SK-MEL-5 (cell line): ENCODE measurements around the gene ITLN1. TPM values are rescaled to one million over a fixed set of nuclear protein-coding genes. Genes with fewer than 3 reads are reported as not detected.

Experiments used
- DNase-seq: peaks from one replicate; pipeline ENCODE4 v3.0.0-alpha.2; 2016; ENCODE audit warnings: low read depth, low spot score
- in situ Hi-C: cut with HindIII; loops from 2 replicates; pipeline ENCODE4 v1.10.0; 2016; ENCODE audit warnings: low sequenced_read_pairs, high pct_unique_total_duplicates, low pct_unique_long_range_greater_than_20kb
- total RNA-seq: library from RNA; depleted of rRNA; stranded (reverse); fragments of >200 nt; shearing (Covaris generic); gene quantifications from 2 replicates; pipeline ENCODE4 v1.2.3, GENCODE V29; 2014; rRNA removed

Gene ITLN1
- total RNA-seq, 1 experiment from 2014 or later = not detected

GRCh38 chr1:160837558-160838205 is 47.3 kb downstream of the ITLN1 start:
- peak; percentile 89 for DNase-seq
- in situ Hi-C loops = no loop called here

- in situ Hi-C loops = no loop called here
- peak; percentile 90 for DNase-seq
These were observed 47.9 kb downstream of the ITLN1 start for GRCh38 chr1:160836981-160837557.

- in situ Hi-C loops = no loop called here
- no peak for DNase-seq
These were observed 48.4 kb downstream of the ITLN1 start for GRCh38 chr1:160836561-160836960.

- in situ Hi-C loops = no loop called here
- no peak for DNase-seq
These were observed 49.2 kb downstream of the ITLN1 start for GRCh38 chr1:160835751-160836150.

GRCh38 chr1:160834945-160835565 is 49.9 kb downstream of the ITLN1 start:
- in situ Hi-C loops = no loop called here
- peak; percentile 69 for DNase-seq

- in situ Hi-C loops = no loop called here
- peak; percentile 85 for DNase-seq
These were observed 54.4 kb downstream of the ITLN1 start for GRCh38 chr1:160830321-160831153.

- in situ Hi-C loops = no loop called here
These were observed 55.2 kb downstream of the ITLN1 start for GRCh38 chr1:160829766-160830165.

GRCh38 chr1:160827418-160827817 is 57.6 kb downstream of the ITLN1 start:
- DNase-seq = no peak
- in situ Hi-C loops = no loop called here

More at GRCh38 chr1:160829766-160830165, 55.2 kb downstream of the ITLN1 start:
- DNase-seq = no peak

GRCh38 chr1:160826546-160826945 is 58.4 kb downstream of the ITLN1 start:
- in situ Hi-C loops = no loop called here
- no peak for DNase-seq

Other genes with a start within 250 kb of the ITLN1 start
- gene SLAMF1, start 238.1 kb downstream of the ITLN1 start, total RNA-seq = not detected in 2 replicates
- not detected in 2 replicates for gene CD48, start 173.4 kb downstream of the ITLN1 start, total RNA-seq
- 7.9 TPM in 2 replicates for gene SLAMF7, start 145.9 kb downstream of the ITLN1 start, total RNA-seq
- gene LY9, start 89.0 kb downstream of the ITLN1 start, total RNA-seq = not detected in 2 replicates
- gene CD244, start 22.3 kb downstream of the ITLN1 start, total RNA-seq = 0.05 TPM in 2 replicates
- 0.69 and 0.90 TPM in 2 replicates for gene ITLN2, start 69.6 kb upstream of the ITLN1 start, total RNA-seq
- 6.4 and 7.3 TPM in 2 replicates for gene F11R, start 136.0 kb upstream of the ITLN1 start, total RNA-seq
- gene TSTD1, start 153.8 kb upstream of the ITLN1 start, total RNA-seq = 0.98 and 1.8 TPM in 2 replicates
- 48.9 and 50.4 TPM in 2 replicates for gene USF1, start 160.8 kb upstream of the ITLN1 start, total RNA-seq
- not detected in 2 replicates for gene ARHGAP30, start 184.7 kb upstream of the ITLN1 start, total RNA-seq
- gene NECTIN4, start 204.4 kb upstream of the ITLN1 start, total RNA-seq = 0.11 and 0.21 TPM in 2 replicates
- not detected in 2 replicates for gene KLHDC9, start 213.2 kb upstream of the ITLN1 start, total RNA-seq
- 84.1 and 92.3 TPM in 2 replicates for gene PFDN2, start 232.9 kb upstream of the ITLN1 start, total RNA-seq
- 23.5 and 27.2 TPM in 2 replicates for gene NIT1, start 232.9 kb upstream of the ITLN1 start, total RNA-seq
- gene DEDD, start 247.5 kb upstream of the ITLN1 start, total RNA-seq = 18.8 and 22.8 TPM in 2 replicates